Naive B cell (primary cell): ENCODE results near the gene CHRDL2. TPM values are rescaled to one million over a fixed set of nuclear protein-coding genes. Genes with fewer than 3 reads are reported as not detected.

Experiments used
- ATAC-seq, 2 donors: fragments of 150-1000 bp; cut with Tn5 transposase; 2 replicates each; pipeline ENCODE4 v1.10.0; 2021; ENCODE audit warnings: low read depth in 2 of 2, mild to moderate bottlenecking in 2 of 2, moderate library complexity in 2 of 2
- DNase-seq: peaks from one replicate; pipeline ENCODE4 v3.0.0; 2022
- H3K27ac Mint-ChIP-seq, 6 donors: one replicate each; pipeline ENCODE4 v1.8.0; 2020 to 2022; ENCODE audit warnings: mild to moderate bottlenecking in 6 of 6, mixed read lengths in 6 of 6, moderate library complexity in 5 of 6, inconsistent platforms in 2 of 6
- H3K27me3 Mint-ChIP-seq, 3 donors: one replicate each; pipeline ENCODE4 v1.8.0; 2021 to 2022; ENCODE audit warnings: mixed read lengths in 3 of 3, mild to moderate bottlenecking in 1 of 3
- H3K36me3 Mint-ChIP-seq, 2 donors: one replicate each; pipeline ENCODE4 v1.8.0; 2020 to 2022; ENCODE audit warnings: mixed read lengths in 2 of 2, inconsistent platforms in 1 of 2, mild to moderate bottlenecking in 1 of 2
- H3K4me1 Mint-ChIP-seq, 3 donors: one replicate each; pipeline ENCODE4 v1.8.0; 2020 to 2022; ENCODE audit warnings: mixed read lengths in 3 of 3, inconsistent platforms in 1 of 3, mild to moderate bottlenecking in 1 of 3, moderate library complexity in 1 of 3
- H3K4me3 Mint-ChIP-seq, 8 donors: one replicate each; pipeline ENCODE4 v1.8.0; 2020 to 2022; ENCODE audit warnings: mild to moderate bottlenecking in 8 of 8, mixed read lengths in 8 of 8, moderate library complexity in 8 of 8, inconsistent platforms in 2 of 8
- H3K9me3 Mint-ChIP-seq, 7 donors: one replicate each; pipeline ENCODE4 v1.8.0; 2020 to 2022; ENCODE audit warnings: mixed read lengths in 7 of 7, mild to moderate bottlenecking in 5 of 7, inconsistent platforms in 2 of 7, moderate library complexity in 1 of 7
- polyA plus RNA-seq, 6 donors: library from polyadenylated mRNA; unstranded; fragments of 300-500 nt; fragmentation: Illumina TruSeq; gene quantifications; one replicate each; pipeline ENCODE4 v1.2.3, GENCODE V29; 2021; ENCODE audit warnings: low read depth in 6 of 6

The CHRDL2 gene
- polyA plus RNA-seq, 6 donors from 2014 or later, result not detected

GRCh38 chr11:74719011-74719410, 12.2 kb downstream of the CHRDL2 start:
- Mint-ChIP-seq H3K4me1 (no peaks in the 10 kb centered on the region), H3K4me3 (no peak overlapping the region), H3K27ac (no peak overlapping the region), H3K36me3 (no peaks in the 10 kb centered on the region), H3K9me3 (no peaks in the 10 kb centered on the region), H3K27me3 (peaks cover 11 to 20% (median 15%) of the 10 kb centered on the region in 3 donors)
- no peak for DNase-seq
- ATAC-seq, result no peak

GRCh38 chr11:74717221-74717969, 13.8 kb downstream of the CHRDL2 start:
- Mint-ChIP-seq H3K27ac (peak overlapping the region in 1 of 6 donors; percentile 49), H3K36me3 (no peaks in the 10 kb centered on the region), H3K9me3 (no peaks in the 10 kb centered on the region), H3K4me3 (no peak overlapping the region), H3K27me3 (peaks cover 3 to 13% (median 11%) of the 10 kb centered on the region in 3 donors), H3K4me1 (no peaks in the 10 kb centered on the region)
- DNase-seq (no peak), ATAC-seq (no peak)

- ATAC-seq (no peak), DNase-seq (no peak)
- Mint-ChIP-seq H3K27ac (no peak overlapping the region), H3K36me3 (no peaks in the 10 kb centered on the region), H3K4me3 (no peak overlapping the region), H3K9me3 (no peaks in the 10 kb centered on the region), H3K4me1 (no peaks in the 10 kb centered on the region), H3K27me3 (peaks cover 0 to 11% (median 7%) of the 10 kb centered on the region in 3 donors)
Measured at GRCh38 chr11:74714904-74715303, 16.3 kb downstream of the CHRDL2 start.

GRCh38 chr11:74713686-74714085, 17.5 kb downstream of the CHRDL2 start:
- no peak overlapping the region for H3K4me3 Mint-ChIP-seq
- H3K27ac Mint-ChIP-seq, result no peak overlapping the region
- ATAC-seq, result no peak

GRCh38 chr11:74710281-74710938, 20.8 kb downstream of the CHRDL2 start:
- H3K9me3 Mint-ChIP-seq, result no peaks in the 10 kb centered on the region
- H3K4me1 Mint-ChIP-seq, result no peaks in the 10 kb centered on the region
- no peak overlapping the region for H3K4me3 Mint-ChIP-seq
- peaks cover 0 to 4% (median 0%) of the 10 kb centered on the region in 3 donors for H3K27me3 Mint-ChIP-seq
- DNase-seq (no peak), ATAC-seq (no peak)
- no peaks in the 10 kb centered on the region for H3K36me3 Mint-ChIP-seq
- H3K27ac Mint-ChIP-seq, result peak overlapping the region in 1 of 6 donors; percentile 58

More at GRCh38 chr11:74713686-74714085, 17.5 kb downstream of the CHRDL2 start:
- Mint-ChIP-seq H3K36me3 (no peaks in the 10 kb centered on the region), H3K4me1 (no peaks in the 10 kb centered on the region), H3K9me3 (no peaks in the 10 kb centered on the region), H3K27me3 (peaks cover 0 to 11% (median 7%) of the 10 kb centered on the region in 3 donors)
- DNase-seq, result no peak

GRCh38 chr11:74709175-74709574, 22.1 kb downstream of the CHRDL2 start:
- H3K36me3 Mint-ChIP-seq, result no peaks in the 10 kb centered on the region
- no peaks in the 10 kb centered on the region for H3K4me1 Mint-ChIP-seq

GRCh38 chr11:74707602-74708510, 23.4 kb downstream of the CHRDL2 start:
- DNase-seq (no peak), ATAC-seq (no peak)
- H3K36me3 Mint-ChIP-seq, result no peaks in the 10 kb centered on the region
- H3K9me3 Mint-ChIP-seq, result no peaks in the 10 kb centered on the region
- peaks cover 0 to 3% (median 0%) of the 10 kb centered on the region in 3 donors for H3K27me3 Mint-ChIP-seq
- H3K27ac Mint-ChIP-seq, result peak overlapping the region in 1 of 6 donors; percentile 66
- no peaks in the 10 kb centered on the region for H3K4me1 Mint-ChIP-seq
- H3K4me3 Mint-ChIP-seq, result no peak overlapping the region

More at GRCh38 chr11:74709175-74709574, 22.1 kb downstream of the CHRDL2 start:
- no peak for ATAC-seq
- no peaks in the 10 kb centered on the region for H3K9me3 Mint-ChIP-seq
- H3K27ac Mint-ChIP-seq, result no peak overlapping the region
- no peak overlapping the region for H3K4me3 Mint-ChIP-seq
- DNase-seq, result no peak
- H3K27me3 Mint-ChIP-seq, result peaks cover 0 to 4% (median 0%) of the 10 kb centered on the region in 3 donors

GRCh38 chr11:74707182-74707581, 24.0 kb downstream of the CHRDL2 start:
- ATAC-seq (no peak), DNase-seq (no peak)
- Mint-ChIP-seq H3K4me1 (peaks cover 0 to 5% (median 0%) of the 10 kb centered on the region in 3 donors), H3K4me3 (no peak overlapping the region), H3K27ac (no peak overlapping the region), H3K27me3 (no peaks in the 10 kb centered on the region), H3K9me3 (no peaks in the 10 kb centered on the region), H3K36me3 (no peaks in the 10 kb centered on the region)

- Mint-ChIP-seq H3K9me3 (no peaks in the 10 kb centered on the region), H3K4me3 (no peak overlapping the region), H3K4me1 (peaks cover 0 to 6% (median 0%) of the 10 kb centered on the region in 3 donors), H3K36me3 (no peaks in the 10 kb centered on the region), H3K27me3 (peaks cover 0 to 4% (median 2%) of the 10 kb centered on the region in 3 donors), H3K27ac (no peak overlapping the region)
- DNase-seq (no peak), ATAC-seq (no peak)
Measured at GRCh38 chr11:74703211-74703610, 28.0 kb downstream of the CHRDL2 start.

- Mint-ChIP-seq H3K4me3 (no peak overlapping the region), H3K36me3 (no peaks in the 10 kb centered on the region), H3K27me3 (peaks cover 2 to 9% (median 4%) of the 10 kb centered on the region in 3 donors), H3K4me1 (peaks cover under 1 to 8% (median 3%) of the 10 kb centered on the region in 3 donors), H3K9me3 (no peaks in the 10 kb centered on the region), H3K27ac (no peak overlapping the region)
- DNase-seq, result peak; percentile 41
- ATAC-seq, result peak; percentile 51 to 60
Measured at GRCh38 chr11:74702383-74703007, 28.7 kb downstream of the CHRDL2 start.

GRCh38 chr11:74701351-74701750, 29.9 kb downstream of the CHRDL2 start:
- H3K36me3 Mint-ChIP-seq, result no peaks in the 10 kb centered on the region
- ATAC-seq, result no peak
- DNase-seq, result no peak
- H3K9me3 Mint-ChIP-seq, result no peaks in the 10 kb centered on the region
- no peak overlapping the region for H3K4me3 Mint-ChIP-seq
- H3K4me1 Mint-ChIP-seq, result peaks cover 5 to 20% (median 8%) of the 10 kb centered on the region in 3 donors
- H3K27ac Mint-ChIP-seq, result no peak overlapping the region
- peaks cover 8 to 21% (median 14%) of the 10 kb centered on the region in 3 donors for H3K27me3 Mint-ChIP-seq

GRCh38 chr11:74699615-74700396, 31.4 kb downstream of the CHRDL2 start:
- no peak overlapping the region for H3K4me3 Mint-ChIP-seq
- ATAC-seq (no peak), DNase-seq (no peak)
- no peak overlapping the region for H3K27ac Mint-ChIP-seq
- H3K36me3 Mint-ChIP-seq, result no peaks in the 10 kb centered on the region
- H3K4me1 Mint-ChIP-seq, result peaks cover 5 to 23% (median 8%) of the 10 kb centered on the region in 3 donors
- peaks cover 10 to 21% (median 19%) of the 10 kb centered on the region in 3 donors for H3K27me3 Mint-ChIP-seq
- no peaks in the 10 kb centered on the region for H3K9me3 Mint-ChIP-seq
